Fibroblast of skin of right biceps (primary cell): ENCODE measurements around the gene CHDH.
A peak's percentile ranks its signal among the peaks of the same experiment; 100 is the strongest.

Experiments
- DNase-seq: peaks from one replicate; pipeline ENCODE4 v3.0.0-alpha.2; 2013

Gene CHDH

DNA sequence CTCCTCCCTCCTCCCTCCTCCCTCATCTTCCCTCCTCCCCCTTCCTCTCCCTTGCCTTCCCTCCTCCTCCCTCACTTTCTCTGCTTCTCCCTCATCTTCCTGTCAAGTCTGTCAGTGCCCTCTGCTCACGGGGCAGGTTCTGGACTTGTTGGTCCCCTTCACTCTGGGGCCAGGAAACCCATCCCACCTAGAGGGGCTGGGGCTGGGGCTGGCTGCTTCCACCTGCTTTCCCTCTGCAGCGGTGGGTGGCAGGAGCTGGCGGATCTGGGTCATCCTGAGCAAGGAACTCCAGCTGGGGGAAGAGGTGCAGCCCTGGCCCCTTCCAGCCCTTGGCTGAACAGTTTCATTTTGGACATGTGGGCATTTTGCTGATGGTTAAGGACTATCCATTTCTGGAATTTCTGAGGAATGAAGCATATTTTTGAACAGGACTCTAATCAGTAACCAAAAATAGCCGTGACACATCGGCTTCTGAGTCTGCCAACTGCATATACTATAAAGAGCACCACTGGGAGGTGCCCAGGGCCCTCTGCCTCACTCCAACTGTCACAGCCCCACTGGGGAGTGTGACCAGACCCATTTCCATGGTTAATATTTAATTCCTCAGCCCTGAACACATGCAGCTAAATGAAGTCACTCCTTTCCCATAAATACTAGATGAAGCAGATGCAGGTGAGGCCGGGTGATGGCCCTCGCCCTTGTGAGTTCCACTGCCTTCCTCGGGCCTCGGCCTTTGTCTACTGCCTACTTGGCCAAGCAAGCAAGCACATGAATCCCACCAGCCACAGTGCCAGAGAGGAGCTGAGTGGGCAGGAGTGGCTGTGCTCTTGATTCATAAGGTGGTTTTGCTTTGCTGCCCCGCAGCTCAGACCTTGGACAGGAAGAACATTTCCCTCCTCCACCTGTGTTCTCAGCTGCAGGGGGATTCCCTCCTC lies 39.8 kb downstream of the CHDH start:
- DNase-seq: peak; percentile 90

- no peak for DNase-seq
Observed at GRCh38 chr3:53805463-53806159, 40.6 kb downstream of the CHDH start.

DNA sequence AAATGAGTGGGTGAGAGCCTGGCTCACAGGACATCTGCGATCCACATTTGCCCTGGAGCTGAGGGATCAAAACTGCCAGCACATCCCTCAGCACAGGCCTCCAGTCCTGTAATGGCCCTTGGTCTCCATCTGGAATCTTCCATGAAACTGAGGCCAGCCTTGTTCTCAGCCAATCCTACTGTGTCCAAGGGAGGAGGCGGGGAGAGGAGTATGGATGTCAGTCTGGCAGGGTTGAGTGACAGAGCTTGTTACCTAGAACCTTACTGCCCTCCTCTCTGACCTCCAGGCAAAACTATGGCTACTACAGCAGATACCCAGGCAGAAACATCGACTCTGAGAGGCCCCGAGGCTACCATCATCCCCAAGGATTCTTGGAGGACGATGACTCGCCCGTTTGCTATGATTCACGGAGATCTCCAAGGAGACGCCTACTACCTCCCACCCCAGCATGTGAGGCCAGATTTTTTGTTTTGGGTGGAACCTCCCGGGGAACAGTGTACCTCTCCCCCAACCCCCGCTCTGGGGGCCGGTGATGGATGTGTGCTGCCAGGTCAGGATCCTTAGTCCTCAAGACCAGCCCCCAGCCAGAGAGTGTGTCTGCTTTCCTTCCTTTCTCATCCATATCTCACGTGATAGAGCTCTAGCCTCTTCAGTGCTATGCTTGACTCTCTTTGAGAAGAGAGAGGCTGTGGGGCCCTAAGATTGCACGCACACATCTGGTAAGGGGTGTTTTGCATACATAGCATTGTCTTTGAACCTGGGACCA lies 41.3 kb downstream of the CHDH start:
- peak; percentile 94 for DNase-seq

DNA sequence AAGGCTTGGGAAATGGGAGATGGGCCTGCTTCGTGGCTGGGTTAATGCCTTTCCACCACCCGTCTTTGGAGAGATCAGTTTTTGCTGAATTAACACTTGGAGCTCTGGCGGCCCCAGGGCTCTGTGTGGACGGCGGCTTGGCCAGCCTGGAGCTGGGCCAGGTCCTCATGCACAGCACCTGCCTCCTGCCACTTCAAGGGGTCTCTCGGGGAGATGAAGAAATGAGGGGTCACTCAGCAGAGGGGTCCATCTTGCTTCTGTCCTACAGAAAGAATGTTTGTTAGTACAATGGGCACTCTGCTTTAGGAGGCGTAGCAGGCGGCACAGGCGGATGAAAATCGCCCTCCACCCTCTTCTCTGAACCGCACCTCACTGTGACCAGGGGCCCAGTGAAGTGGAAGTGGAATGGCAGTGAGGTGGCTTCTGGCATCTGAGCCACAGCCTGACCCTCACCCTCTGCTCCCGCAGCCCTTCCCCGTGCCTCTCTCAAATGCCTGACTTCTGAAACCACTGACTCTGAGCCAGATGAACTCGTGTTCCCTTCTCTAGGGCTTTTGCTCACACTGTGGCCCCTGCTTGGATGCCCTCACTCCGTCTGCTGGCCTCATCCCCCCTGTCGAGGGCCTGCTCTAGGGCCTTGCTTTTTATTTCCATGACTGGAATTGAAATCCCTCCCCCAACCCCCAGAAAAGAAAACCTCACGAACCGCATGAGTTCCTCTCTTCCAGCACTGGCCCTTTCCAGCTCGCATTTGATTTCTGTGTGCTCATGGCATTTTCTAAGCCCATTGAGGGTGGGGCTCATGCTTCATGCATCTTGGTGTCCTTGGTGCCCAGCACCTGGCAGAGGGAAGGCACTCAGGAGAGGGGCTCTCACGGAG lies 42.2 kb downstream of the CHDH start:
- peak; percentile 60 for DNase-seq

DNA sequence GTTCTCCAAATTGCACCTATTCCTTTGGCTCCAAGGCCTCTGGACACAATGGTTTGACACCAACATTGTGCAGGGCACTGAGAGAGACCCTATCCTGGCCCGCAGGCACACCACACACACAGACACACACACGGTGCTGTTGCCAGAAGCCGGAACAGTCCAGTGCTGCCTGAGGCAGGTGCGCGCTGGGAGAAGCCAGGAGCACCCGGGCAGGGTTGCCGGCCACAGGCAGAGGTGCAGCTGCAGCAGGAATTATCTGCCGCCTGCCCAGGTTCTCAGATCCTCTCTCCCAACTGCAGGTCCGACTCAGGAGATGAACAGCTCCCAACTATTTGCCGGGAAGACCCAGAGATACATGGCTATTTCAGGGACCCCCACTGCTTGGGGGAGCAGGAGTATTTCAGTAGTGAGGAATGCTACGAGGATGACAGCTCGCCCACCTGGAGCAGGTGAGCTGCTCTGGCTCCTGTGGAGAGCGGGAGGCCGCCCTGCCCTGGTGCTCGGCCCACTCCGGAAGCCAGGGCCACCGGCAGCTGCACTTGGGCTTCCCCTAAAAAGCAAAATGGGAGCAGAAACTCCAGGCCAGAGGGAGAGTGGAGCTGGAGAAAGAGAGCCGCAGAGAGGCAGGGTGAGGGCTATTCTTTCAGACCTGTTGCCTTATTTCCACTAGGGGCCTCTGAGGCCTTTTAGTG lies 42.9 kb downstream of the CHDH start:
- DNase-seq: no peak

DNA sequence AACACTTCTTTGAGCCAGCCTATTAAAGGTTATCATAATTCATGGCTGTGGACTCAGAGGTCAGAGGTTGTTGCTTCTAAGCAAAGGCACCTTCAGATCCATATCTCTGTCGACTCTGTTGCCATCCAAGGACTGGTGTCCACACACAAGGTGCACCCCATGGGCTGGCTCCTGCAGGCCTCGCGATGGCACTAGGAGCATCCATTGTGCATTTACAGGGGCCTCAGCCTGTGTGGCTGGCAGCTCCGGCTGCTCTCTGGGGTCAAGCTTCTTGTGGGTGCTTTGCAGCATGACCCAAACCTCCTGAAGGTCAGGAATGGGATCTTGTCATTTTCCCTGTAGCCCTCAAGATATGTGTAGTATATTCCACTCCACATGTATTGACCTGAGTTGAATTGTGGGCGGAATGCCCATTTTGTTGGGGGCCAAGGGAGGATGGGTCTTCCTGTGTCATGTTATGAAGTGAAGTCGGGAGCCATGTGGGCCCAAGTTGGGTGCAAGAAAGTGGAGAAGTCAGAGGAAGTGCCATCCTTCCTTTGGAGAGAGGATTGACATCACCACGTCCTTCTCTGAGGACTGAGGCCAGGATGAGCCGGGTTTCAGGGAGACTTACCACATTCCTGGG lies 43.9 kb downstream of the CHDH start:
- DNase-seq: no peak

GRCh38 chr3:53801319-53801718 lies 44.9 kb downstream of the CHDH start:
- no peak for DNase-seq

- no peak for DNase-seq
Observed at GRCh38 chr3:53800041-53800906, 45.9 kb downstream of the CHDH start.

- DNase-seq: peak; percentile 23
Observed at GRCh38 chr3:53799338-53799865, 46.8 kb downstream of the CHDH start.

GRCh38 chr3:53798144-53798543 lies 48.1 kb downstream of the CHDH start:
- no peak for DNase-seq

- no peak for DNase-seq
Observed at GRCh38 chr3:53795789-53796560, 50.2 kb downstream of the CHDH start.

DNA sequence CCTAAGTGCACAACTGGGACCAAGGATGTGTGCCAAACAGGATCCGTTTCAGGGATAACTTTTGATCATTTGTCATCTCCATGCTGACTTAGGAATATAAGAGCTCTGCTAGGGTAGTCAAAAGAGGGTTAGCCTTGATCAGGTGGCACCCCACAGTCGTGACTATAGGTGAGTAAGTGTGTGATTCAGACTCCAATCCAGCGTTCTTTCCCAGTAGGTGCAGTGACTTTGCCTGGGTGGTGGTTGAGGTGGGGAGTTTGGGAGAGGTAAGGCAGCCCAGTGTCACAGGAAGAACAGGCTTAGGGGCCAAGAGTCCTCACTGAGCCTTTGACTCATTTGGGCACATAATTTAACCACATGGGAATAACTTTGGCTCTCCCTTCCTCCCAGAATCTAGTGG lies 51.0 kb downstream of the CHDH start:
- DNase-seq: peak; percentile 8

- peak; percentile 60 for DNase-seq
Observed at GRCh38 chr3:53794597-53794996, 51.6 kb downstream of the CHDH start.

DNA sequence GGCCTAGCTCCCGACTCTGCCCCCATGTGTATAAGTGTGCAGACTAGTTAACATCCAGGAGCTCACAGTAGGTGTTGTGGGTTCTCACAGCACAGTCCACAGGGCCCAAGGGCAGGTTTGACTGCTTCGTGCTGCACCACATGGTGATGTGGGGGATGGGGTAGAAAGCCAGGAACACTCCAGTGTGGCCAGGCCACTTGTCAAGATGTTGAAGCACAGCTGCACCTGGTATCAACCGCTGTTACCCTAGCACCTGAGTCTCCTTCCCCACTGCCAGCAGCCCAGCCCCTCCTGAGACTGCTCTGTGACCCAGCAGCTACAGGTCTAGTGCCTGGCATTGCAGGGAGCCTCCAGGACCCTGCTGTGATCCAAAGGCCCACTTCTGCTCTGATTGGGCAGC lies 53.4 kb downstream of the CHDH start:
- no peak for DNase-seq

GRCh38 chr3:53791317-53791716 lies 54.9 kb downstream of the CHDH start:
- DNase-seq: no peak

DNA sequence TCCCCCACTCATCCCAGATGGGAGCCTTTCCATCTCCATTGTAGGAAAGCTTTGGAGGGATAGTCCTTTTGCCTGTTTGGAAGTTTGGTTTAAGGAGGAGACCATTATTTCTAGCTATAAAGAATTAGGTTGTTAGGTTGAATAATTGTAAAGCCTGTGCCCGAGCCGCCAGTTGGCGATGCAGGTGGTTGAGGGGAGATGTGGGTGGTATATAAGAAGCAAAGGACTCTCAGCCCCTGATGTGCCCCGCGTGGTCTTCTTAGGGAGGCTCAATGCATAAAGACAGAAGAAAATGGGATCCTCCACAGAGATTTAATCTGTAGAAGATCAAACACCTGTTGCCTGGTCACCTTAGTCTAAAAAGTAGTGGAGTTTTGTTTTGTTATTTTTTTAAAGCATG lies 55.7 kb downstream of the CHDH start:
- DNase-seq: no peak

- DNase-seq: no peak
Observed at GRCh38 chr3:53789459-53789858, 56.8 kb downstream of the CHDH start.

DNA sequence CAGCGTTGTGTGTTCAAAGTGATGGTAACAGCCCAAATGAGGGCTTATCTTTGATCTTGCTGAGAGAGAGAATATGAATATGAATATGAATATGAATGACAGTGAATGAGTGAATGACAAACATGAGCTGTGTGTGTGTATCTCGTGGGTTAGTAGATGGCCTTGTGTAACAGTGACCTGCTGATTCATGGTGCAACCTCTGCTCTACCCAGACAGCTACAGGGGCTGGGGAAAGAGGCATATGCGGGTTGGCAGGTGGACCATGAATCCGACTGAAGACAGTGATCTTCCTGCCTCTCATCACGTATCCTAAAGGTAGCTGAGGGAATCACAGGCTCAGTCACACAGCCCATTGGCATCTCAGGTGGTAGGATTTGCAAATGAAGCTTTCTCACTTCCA lies 58.2 kb downstream of the CHDH start:
- no peak for DNase-seq

GRCh38 chr3:53787016-53787415 lies 59.2 kb downstream of the CHDH start:
- no peak for DNase-seq
